Neural crest cell (in vitro differentiated cells): ENCODE measurements around the gene SLC66A1. TPM values are rescaled to one million over a fixed set of nuclear protein-coding genes. Genes with fewer than 3 reads are reported as not detected.

ENCODE experiments used
- DNase-seq: peaks from one replicate; pipeline ENCODE4 v3.0.0; 2021; ENCODE audit warnings: low read depth, mixed read lengths, low spot score
- H3K27ac Mint-ChIP-seq: one replicate; pipeline ENCODE4 v1.8.0; 2021; ENCODE audit warnings: mild to moderate bottlenecking, mixed read lengths; ENCODE audit not compliant: unreplicated experiment
- H3K27me3 Mint-ChIP-seq: 2 replicates; pipeline ENCODE4 v1.8.0; 2021; ENCODE audit warnings: low read depth, mild to moderate bottlenecking, mixed read lengths
- H3K36me3 Mint-ChIP-seq: 2 replicates; pipeline ENCODE4 v1.8.0; 2021; ENCODE audit warnings: low read depth, mild to moderate bottlenecking, mixed read lengths
- H3K4me1 Mint-ChIP-seq: 2 replicates; pipeline ENCODE4 v1.8.0; 2021; ENCODE audit warnings: mixed read lengths
- H3K4me3 Mint-ChIP-seq: one replicate; pipeline ENCODE4 v1.8.0; 2021; ENCODE audit warnings: mild to moderate bottlenecking, mixed read lengths
- H3K9me3 Mint-ChIP-seq: 2 replicates; pipeline ENCODE4 v1.8.0; 2021; ENCODE audit warnings: mixed read lengths
- CTCF ChIP-seq: fragments of 200-600 bp; sonication (generic); conservative IDR thresholded peaks from 2 replicates; pipeline ENCODE4 v1.5.0; 2021; ENCODE audit warnings: antibody characterized with exemption, mild to moderate bottlenecking
- total RNA-seq: library from RNA; stranded (reverse); gene quantifications from 2 replicates; pipeline ENCODE4 v1.2.1, GENCODE V29; 2021

Gene SLC66A1
- total RNA-seq, 1 donor from 2014 or later, result 27.4 TPM

DNA sequence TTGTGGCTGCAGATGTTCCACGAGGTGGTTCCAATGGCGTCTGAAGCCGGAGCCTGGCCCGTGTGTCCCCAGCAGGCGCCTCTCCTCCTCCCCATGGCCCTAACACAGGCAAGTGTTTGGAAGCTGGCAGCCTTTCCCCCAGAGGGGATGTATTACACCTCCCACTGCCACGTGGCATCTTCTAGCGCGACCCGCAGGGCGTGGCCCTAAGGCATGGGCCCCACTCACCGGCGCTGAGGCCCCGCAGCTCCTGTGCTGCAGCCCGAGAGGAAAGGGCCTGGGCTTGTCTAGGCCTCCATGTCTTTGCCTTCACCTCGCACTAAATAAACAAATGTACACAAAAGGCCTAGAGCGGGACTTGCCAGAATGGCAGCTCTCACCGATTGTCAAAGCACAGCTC lies 37.9 kb downstream of the SLC66A1 start:
- H3K27me3 Mint-ChIP-seq, result no peaks in the 10 kb centered on the region
- DNase-seq, result no peak
- no peak for TF ChIP-seq CTCF
- no peaks in the 10 kb centered on the region for H3K4me1 Mint-ChIP-seq
- no peak overlapping the region for H3K27ac Mint-ChIP-seq
- H3K4me3 Mint-ChIP-seq, result no peak overlapping the region
- H3K9me3 Mint-ChIP-seq, result no peaks in the 10 kb centered on the region
- H3K36me3 Mint-ChIP-seq, result peaks cover 7% of the 10 kb centered on the region

DNA sequence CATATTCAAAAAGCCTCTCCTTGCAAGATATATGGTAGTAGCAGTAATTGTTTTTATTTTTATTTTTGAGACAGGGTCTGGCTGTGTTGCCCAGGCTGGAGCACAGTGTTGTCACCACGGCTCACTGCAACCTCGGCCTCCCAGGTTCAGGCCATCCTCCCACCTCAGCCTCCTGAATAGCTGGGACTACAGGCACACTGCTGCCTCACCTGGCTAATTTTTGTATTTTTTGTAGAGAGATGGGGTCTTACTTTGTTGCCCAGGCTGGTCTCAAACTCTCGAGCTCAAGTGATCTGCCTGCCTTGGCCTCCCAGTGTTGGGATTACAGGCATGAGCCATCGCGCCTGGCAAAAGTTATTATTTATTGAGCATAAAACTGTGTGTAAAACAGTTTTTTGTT lies 38.4 kb downstream of the SLC66A1 start:
- no peak for DNase-seq
- H3K36me3 Mint-ChIP-seq, result peaks cover 7% of the 10 kb centered on the region
- no peak overlapping the region for H3K27ac Mint-ChIP-seq
- no peak overlapping the region for H3K4me3 Mint-ChIP-seq
- TF ChIP-seq CTCF, result no peak
- H3K27me3 Mint-ChIP-seq, result no peaks in the 10 kb centered on the region
- H3K4me1 Mint-ChIP-seq, result no peaks in the 10 kb centered on the region
- H3K9me3 Mint-ChIP-seq, result no peaks in the 10 kb centered on the region

DNA sequence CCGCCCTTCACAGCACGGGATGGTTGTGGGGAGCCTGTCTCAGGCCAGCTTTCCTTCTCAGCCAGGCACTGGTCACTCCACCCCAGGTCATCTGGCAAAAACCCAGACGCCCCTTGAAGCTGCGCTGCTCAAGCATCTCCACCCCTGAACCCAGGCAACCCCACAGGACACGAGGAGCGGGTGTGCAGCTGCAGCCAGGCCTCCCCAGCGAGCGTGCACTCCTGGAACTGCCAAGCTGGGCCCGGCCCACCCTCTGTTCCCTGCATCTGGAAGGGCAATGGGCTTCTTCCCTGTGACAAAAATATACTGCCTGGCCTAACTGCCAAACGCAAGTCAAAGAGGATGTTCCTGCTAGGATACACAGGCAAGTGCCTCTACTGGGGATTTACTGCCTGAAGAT lies 39.7 kb downstream of the SLC66A1 start:
- Mint-ChIP-seq H3K36me3 (peaks cover 7% of the 10 kb centered on the region), H3K27me3 (no peaks in the 10 kb centered on the region), H3K9me3 (no peaks in the 10 kb centered on the region), H3K27ac (no peak overlapping the region), H3K4me3 (no peak overlapping the region), H3K4me1 (no peaks in the 10 kb centered on the region)
- no peak for TF ChIP-seq CTCF
- DNase-seq, result no peak

DNA sequence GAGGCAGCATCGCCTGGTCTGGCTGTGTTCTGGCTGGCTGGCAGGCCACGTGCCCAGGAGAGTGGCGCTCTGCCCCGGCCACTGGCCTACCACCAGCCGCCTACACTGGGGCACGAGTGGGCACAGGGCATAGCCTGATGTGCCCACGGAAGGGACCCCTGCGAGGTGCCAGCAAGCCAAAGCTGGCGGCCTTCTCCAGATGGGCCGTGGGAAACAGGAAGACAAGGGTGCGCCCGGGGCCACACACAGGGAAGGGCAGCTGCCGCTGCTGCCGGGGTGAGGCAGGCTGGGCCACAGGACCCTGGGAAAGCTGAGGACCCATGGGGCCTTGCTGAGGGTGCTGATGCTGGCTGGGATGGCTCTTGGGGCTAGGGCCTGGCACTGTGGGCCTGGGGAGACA lies 40.7 kb downstream of the SLC66A1 start:
- H3K4me1 Mint-ChIP-seq, result no peaks in the 10 kb centered on the region
- H3K4me3 Mint-ChIP-seq, result no peak overlapping the region
- no peaks in the 10 kb centered on the region for H3K9me3 Mint-ChIP-seq
- no peaks in the 10 kb centered on the region for H3K27me3 Mint-ChIP-seq
- no peak for TF ChIP-seq CTCF
- peaks cover 7% of the 10 kb centered on the region for H3K36me3 Mint-ChIP-seq
- no peak overlapping the region for H3K27ac Mint-ChIP-seq
- DNase-seq, result no peak

GRCh38 chr1:19353596-19353995 lies 41.5 kb downstream of the SLC66A1 start:
- no peak for DNase-seq
- no peaks in the 10 kb centered on the region for H3K4me1 Mint-ChIP-seq
- no peak overlapping the region for H3K27ac Mint-ChIP-seq
- H3K9me3 Mint-ChIP-seq, result no peaks in the 10 kb centered on the region
- no peak overlapping the region for H3K4me3 Mint-ChIP-seq
- TF ChIP-seq CTCF, result no peak
- no peaks in the 10 kb centered on the region for H3K27me3 Mint-ChIP-seq
- peaks cover 7% of the 10 kb centered on the region for H3K36me3 Mint-ChIP-seq

- Mint-ChIP-seq H3K36me3 (peaks cover 7% of the 10 kb centered on the region), H3K9me3 (no peaks in the 10 kb centered on the region), H3K4me3 (no peak overlapping the region), H3K27ac (peak overlapping the region; percentile 67), H3K4me1 (no peaks in the 10 kb centered on the region), H3K27me3 (no peaks in the 10 kb centered on the region)
- no peak for DNase-seq
- TF ChIP-seq CTCF, result no peak
Observed at GRCh38 chr1:19354531-19354981, 42.4 kb downstream of the SLC66A1 start.
